Neuron (in vitro differentiated cells): ENCODE measurements around the gene GLT8D1.
"Not testable (repeated sequence)": the region's sequence is repeated elsewhere in the genome, so short reads cannot be mapped to it uniquely, and the experiment has no call there.

Source experiments
- H2AFZ ChIP-seq: one replicate; pipeline ENCODE4 v1.6.1; 2013; ENCODE audit warnings: low read depth, mild to moderate bottlenecking, inconsistent platforms, low read length, moderate library complexity
- H3K27me3 ChIP-seq: one replicate; pipeline ENCODE4 v1.6.1; 2013; ENCODE audit warnings: low read length; ENCODE audit not compliant: insufficient read depth
- H3K36me3 ChIP-seq: one replicate; pipeline ENCODE4 v1.6.1; 2013; ENCODE audit warnings: low read length; ENCODE audit not compliant: insufficient read depth
- H3K4me1 ChIP-seq: one replicate; pipeline ENCODE4 v1.6.1; 2013; ENCODE audit warnings: low read length; ENCODE audit not compliant: insufficient read depth
- H3K4me3 ChIP-seq: 2 replicates; pipeline ENCODE4 v1.5.1; 2013; ENCODE audit warnings: mild to moderate bottlenecking, low read length, moderate library complexity
- H3K9me3 ChIP-seq: one replicate; pipeline ENCODE4 v1.6.1; 2013; ENCODE audit warnings: low read length

Gene GLT8D1, protein sequence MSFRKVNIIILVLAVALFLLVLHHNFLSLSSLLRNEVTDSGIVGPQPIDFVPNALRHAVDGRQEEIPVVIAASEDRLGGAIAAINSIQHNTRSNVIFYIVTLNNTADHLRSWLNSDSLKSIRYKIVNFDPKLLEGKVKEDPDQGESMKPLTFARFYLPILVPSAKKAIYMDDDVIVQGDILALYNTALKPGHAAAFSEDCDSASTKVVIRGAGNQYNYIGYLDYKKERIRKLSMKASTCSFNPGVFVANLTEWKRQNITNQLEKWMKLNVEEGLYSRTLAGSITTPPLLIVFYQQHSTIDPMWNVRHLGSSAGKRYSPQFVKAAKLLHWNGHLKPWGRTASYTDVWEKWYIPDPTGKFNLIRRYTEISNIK

DNA sequence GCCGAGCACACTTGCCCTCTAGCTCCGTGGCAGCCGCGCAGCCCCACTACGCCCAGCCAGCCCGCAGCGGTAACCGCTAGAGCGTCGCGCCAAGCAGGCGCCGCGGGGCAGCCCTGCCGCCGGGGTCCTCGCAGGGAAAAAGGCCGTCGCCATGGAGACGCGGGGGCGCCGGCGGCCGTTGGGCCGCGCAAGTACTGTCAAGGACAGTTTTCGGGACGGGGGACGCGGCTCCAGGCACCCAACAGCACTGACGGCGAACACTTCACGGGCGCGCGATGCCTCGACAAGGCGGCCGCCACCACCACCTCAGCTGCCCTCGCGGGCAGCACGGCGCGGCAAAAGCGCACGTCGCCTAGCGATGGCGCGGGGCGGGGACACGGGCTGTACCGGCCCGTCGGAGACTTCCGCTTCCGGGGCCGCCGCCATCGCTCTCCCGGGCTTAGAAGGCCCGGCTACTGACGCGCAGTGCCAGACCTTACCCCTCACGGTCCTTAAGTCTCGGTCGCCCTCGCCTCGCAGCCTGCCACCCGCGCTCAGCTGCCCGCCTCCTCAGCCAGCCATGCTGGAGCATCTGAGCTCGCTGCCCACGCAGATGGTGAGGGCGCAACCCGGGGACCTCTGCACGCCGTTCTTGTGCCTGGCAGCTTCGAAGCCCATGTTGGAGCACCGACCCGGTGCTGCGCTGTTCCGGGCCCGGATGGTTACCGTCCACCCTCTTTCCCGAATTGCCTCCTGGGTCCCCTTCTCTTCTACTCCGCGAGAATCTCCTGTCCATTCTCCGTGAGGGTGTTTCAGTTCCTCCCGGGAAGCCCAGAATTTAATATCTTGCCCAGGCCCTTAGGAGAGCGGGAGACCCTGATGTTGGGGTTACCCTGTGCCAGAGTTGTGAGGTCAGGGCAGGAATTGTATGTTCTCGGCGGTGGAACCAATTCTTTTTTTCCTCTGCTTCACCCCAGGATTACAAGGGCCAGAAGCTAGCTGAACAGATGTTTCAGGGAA is at the start of gene GLT8D1, which contains the start of gene SPCS1:
TSS of gene GLT8D1 (minus strand) at position 104 of the 999 bp plus-strand sequence. CDS start 5,331 bp downstream, outside the sequence.
TSS of gene SPCS1 (plus strand) at position 419 of the 999 bp plus-strand sequence. CDS start at position 560, 141 bp downstream.
- peak within 1 kb of the TSS; percentile 80 for H3K4me3 ChIP-seq
- peaks cover 25% of the 10 kb centered on the region for H3K36me3 ChIP-seq
- H2AFZ ChIP-seq, result peak within 1 kb of the TSS; percentile 77

DNA sequence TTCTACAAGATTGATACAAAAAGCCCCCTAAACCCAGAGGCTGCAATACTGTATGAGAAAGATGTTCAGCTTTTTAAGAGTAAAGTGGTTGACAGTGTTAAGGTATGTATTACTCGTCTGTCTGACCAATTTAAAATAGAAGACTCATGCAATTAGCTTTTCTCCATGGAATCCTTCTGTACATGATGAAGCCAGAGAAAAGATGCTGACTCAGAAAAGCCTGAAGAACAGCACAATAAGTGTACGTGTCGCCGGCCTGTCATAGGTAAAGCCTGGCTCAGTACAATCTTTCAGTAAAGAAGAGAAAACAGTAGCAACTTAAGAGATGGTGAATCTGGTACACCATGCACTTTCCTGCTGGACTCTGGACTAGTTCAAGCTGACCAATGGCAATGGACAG is 48.8 kb upstream of the GLT8D1 start:
- Histone ChIP-seq H3K9me3 (no peaks in the 10 kb centered on the region), H3K4me1 (no peaks in the 10 kb centered on the region), H3K4me3 (no peak overlapping the region), H3K36me3 (peaks cover 87% of the 10 kb centered on the region), H3K27me3 (no peaks in the 10 kb centered on the region), H2AFZ (no peak overlapping the region)

More for the DNA sequence above, at the start of gene GLT8D1, which contains the start of gene SPCS1:
- Histone ChIP-seq H3K4me1 (peaks cover 27% of the 10 kb centered on the region), H3K9me3 (no peaks in the 10 kb centered on the region), H3K27me3 (no peaks in the 10 kb centered on the region)

DNA sequence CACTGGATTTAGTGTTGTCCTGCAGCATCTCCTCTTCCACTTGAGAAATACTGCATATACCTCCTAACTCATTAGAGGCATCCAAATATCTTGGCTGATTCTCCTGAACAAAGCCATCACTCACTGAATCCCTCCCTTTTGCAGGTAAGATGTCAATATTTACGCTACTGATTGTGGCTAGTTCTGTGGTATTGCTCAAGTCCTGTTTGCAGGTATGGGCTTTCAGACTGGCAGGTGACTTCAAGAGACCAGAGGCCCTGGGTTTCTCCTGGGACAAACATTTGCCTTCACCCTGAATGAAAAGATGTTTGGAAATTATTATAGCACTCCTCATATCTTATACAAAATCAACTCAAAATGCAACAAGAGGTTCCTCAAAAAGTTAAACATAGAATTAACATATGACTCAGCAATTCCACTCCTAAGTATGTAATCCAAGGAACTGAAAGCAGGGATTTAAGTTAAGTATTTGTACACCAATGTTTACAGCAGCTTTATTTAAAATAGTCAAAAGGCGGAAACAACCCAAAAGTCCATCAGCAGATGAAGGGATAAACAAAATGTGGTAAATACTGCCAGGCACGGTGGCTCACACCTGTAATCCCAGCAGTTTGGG is 46.6 kb upstream of the GLT8D1 start:
- Histone ChIP-seq H3K9me3 (no peaks in the 10 kb centered on the region), H2AFZ (no peak overlapping the region), H3K27me3 (no peaks in the 10 kb centered on the region), H3K4me1 (no peaks in the 10 kb centered on the region), H3K36me3 (peaks cover 85% of the 10 kb centered on the region), H3K4me3 (no peak overlapping the region)

DNA sequence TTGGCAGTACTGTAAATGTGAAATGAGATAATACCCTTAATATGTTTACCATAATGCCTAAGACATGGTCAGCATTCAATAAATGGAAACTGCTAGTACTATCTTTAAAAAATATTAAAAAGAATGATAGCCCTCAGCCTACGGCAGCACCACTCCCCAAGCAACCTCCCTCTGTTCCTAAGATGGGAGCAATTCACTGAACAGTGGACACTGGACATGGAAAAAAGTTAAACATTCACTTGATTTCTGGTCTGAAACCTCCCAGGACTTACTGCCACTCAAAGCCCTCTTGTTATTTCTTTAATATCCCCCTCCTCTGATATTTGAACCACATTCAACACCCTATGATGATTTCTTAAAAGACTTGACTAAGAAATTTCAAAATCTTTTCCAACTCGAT is 38.1 kb upstream of the GLT8D1 start:
- H3K36me3 ChIP-seq, result peaks cover 82% of the 10 kb centered on the region

DNA sequence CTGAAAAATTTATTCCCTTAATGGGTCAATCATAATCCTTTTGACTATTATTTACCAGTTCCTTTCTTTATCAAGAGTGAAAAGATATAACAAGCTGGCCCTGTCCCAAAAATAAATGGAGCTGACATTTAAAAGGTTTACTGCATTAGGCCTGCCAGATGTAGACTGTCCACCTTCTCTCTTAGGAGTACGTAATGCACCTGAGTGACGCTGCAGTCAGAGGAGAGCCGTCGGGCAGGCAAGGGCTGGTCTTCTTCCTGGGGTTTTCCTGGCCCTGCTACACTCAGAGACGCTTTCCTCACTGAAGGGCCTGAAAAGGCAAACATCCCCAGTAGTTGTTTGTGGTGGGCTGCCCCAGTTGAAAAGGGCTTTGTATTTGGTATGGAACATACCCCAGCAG is 37.6 kb upstream of the GLT8D1 start:
- no peaks in the 10 kb centered on the region for H3K4me1 ChIP-seq
- no peak overlapping the region for H3K4me3 ChIP-seq
- H2AFZ ChIP-seq, result no peak overlapping the region
- H3K9me3 ChIP-seq, result peaks cover 9% of the 10 kb centered on the region
- no peaks in the 10 kb centered on the region for H3K27me3 ChIP-seq
- peaks cover 80% of the 10 kb centered on the region for H3K36me3 ChIP-seq

More for the DNA sequence above, 38.1 kb upstream of the GLT8D1 start:
- Histone ChIP-seq H2AFZ (no peak overlapping the region), H3K27me3 (no peaks in the 10 kb centered on the region), H3K4me1 (no peaks in the 10 kb centered on the region), H3K4me3 (no peak overlapping the region), H3K9me3 (peaks cover 9% of the 10 kb centered on the region)

DNA sequence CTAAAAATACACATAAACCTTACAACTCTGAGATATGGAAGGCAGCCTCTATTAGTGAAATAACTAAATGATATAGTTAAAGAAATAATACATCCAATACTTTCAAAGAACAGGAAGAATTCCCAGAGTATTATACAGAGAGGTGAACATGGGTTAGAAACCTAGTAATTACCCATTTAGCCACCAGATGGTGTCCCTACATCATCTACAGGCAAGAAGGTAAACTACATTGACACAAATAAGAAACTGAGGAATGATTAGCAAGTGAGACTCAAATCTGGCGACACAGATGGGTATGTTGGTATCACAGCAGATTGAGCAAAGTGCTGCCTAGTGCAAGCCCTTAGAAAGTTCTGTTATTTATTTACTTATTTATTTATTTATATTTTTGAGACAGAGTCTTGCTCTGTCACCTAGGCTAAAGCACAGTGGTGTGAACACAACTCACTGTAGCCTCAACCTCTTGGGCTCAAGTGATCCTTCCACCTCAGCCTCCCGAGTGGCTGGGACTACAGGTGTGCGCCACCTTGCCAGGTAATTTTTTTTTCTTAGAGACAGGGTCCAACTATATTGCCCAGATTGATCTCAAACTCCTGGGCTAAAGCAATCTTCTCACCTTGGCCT is 36.9 kb upstream of the GLT8D1 start:
- H3K36me3 ChIP-seq, result peaks cover 82% of the 10 kb centered on the region
- no peaks in the 10 kb centered on the region for H3K4me1 ChIP-seq
- H2AFZ ChIP-seq, result no peak overlapping the region
- peaks cover 9% of the 10 kb centered on the region for H3K9me3 ChIP-seq
- no peaks in the 10 kb centered on the region for H3K27me3 ChIP-seq
- no peak overlapping the region for H3K4me3 ChIP-seq

DNA sequence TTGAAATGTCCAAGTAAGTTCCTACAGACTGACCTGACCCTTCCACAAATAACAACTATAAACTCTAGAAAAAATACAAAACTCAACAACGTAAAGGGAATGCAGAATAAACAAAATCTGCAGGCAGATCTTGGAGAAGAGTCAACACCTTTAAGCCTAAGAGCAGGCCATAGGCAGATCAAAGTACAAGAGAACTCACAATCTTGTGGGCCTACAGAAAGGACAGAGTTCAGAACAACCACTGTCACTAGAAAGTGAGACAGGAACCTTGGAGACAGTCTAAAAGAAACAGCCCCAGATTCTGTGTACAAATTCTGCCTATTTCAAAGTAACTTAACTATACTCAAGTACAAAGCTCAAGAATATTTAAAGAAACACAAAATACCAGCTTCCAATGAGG is 34.1 kb upstream of the GLT8D1 start:
- no peak overlapping the region for H2AFZ ChIP-seq
- no peaks in the 10 kb centered on the region for H3K27me3 ChIP-seq
- peaks cover 84% of the 10 kb centered on the region for H3K36me3 ChIP-seq
- H3K4me1 ChIP-seq, result no peaks in the 10 kb centered on the region
- peaks cover 9% of the 10 kb centered on the region for H3K9me3 ChIP-seq
- no peak overlapping the region for H3K4me3 ChIP-seq

DNA sequence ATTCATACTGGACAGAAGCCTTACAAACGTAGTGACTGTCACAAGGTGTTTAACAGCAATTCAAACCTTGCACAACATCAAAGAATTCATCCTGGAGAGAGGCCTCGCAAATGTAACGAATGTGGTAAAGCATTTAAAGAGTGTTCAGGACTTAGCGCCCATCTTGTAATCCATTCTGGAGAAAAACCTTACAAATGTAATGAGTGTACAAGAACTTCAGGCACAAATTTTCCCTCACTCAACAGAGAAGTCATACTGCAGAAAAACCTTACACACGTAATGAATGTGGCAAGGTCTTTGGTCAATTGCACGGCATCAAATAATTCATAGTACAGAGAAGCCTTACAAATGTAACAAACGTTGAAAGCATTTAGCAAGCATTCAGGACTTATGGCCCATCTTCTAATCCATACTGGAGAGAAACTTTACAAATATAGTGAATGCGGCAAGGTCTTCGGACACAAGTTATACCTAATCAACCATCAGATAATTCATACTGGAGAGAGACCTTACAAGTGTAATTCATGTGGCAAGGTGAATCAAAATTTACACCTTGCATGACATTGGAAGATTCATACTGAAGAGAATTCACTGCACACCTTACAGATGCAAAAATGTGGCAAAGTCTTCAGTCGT is 27.8 kb upstream of the GLT8D1 start:
- H3K36me3 ChIP-seq, result peaks cover 79% of the 10 kb centered on the region

DNA sequence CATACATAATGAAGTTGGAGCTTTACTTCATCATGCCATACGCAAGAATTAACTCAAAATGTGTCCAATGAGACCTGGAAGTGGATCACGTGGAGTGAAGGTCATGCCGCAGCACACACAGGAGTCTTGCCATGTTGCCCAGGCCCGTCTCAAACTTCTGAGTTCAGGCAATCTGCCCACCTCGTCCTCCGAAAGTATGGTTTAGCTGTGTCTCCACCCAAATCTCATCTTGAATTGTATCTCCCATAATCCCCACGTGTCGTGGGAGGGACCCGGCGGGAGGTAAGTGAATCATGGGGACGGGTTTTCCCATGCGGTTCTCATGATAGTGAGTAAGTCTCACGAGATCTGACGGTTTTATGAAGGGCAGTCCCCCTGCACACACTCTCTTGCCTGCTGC is 26.0 kb upstream of the GLT8D1 start:
- H3K36me3 ChIP-seq, result peaks cover 68% of the 10 kb centered on the region

More for the DNA sequence above, 27.8 kb upstream of the GLT8D1 start:
- Histone ChIP-seq H3K4me1 (no peaks in the 10 kb centered on the region), H3K27me3 (no peaks in the 10 kb centered on the region), H3K9me3 (peaks cover 36% of the 10 kb centered on the region), H3K4me3 (no peak overlapping the region), H2AFZ (no peak overlapping the region)

DNA sequence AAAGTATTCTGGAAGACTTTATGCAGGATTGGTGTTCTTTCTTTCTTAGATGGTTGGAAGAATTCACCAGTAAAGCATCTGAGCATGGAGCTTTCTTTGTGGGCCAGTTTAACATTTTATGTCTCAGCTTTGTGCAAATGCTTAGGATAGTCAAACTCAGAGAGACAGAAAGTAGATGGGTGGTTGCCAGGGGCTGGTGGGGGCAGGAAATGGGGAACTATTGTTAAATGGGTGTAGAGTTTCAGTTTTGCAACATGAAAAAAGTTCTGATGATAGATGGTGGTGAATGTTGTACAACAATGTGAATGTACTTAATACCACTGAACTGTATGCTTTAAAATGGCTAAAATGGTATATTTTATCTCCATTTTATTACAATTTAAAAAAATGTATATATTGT is 25.1 kb upstream of the GLT8D1 start:
- no peak overlapping the region for H2AFZ ChIP-seq
- H3K4me3 ChIP-seq, result no peak overlapping the region

More for the DNA sequence above, 26.0 kb upstream of the GLT8D1 start:
- no peak overlapping the region for H3K4me3 ChIP-seq
- no peaks in the 10 kb centered on the region for H3K27me3 ChIP-seq
- H3K4me1 ChIP-seq, result no peaks in the 10 kb centered on the region
- no peak overlapping the region for H2AFZ ChIP-seq
- peaks cover 36% of the 10 kb centered on the region for H3K9me3 ChIP-seq

DNA sequence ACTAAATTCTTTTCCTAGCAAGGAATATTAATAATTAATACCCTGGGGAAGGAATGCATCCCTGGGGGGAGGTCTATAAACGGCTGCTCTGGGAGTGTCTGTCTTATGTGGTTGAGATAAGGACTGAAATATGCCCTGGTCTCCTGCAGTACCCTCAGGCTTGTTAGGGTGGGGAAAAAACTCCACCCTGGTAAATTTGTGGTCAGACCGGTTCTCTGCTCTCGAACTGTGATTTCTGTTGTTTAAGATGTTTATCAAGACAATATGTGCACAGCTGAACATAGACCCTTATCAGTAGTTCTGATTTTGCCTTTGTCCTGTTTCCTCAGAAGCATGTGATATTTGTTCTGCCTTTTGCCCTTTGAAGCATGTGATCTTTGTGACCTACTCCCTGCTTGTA is 23.2 kb upstream of the GLT8D1 start:
- H3K4me3 ChIP-seq, H3K4me1 ChIP-seq, H2AFZ ChIP-seq, H3K27me3 ChIP-seq: not testable (repeated sequence)
- Histone ChIP-seq H3K36me3 (peaks cover 43% of the 10 kb centered on the region), H3K9me3 (peaks cover 29% of the 10 kb centered on the region)

More for the DNA sequence above, 25.1 kb upstream of the GLT8D1 start:
- H3K27me3 ChIP-seq, result no peaks in the 10 kb centered on the region
- H3K4me1 ChIP-seq, result no peaks in the 10 kb centered on the region
- H3K9me3 ChIP-seq, result peaks cover 36% of the 10 kb centered on the region
- peaks cover 61% of the 10 kb centered on the region for H3K36me3 ChIP-seq

DNA sequence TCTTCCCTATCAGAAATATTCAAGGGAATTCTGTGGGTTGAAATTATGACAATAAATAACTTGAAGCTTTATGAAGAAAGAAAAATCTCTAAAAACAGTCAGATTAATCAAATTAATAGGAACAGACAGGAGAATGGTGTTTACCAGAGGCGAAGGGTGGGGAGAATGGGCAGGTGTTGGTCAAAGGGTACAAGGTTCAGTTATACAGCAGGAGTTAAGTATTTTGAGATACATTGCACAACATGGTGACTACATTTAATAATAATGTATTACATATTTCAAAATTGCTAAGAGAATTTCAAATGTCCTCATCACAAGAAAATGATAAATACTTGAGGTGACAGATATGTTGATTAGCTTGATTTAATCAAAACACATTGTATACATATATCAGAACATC is 18.9 kb upstream of the GLT8D1 start:
- no peaks in the 10 kb centered on the region for H3K4me1 ChIP-seq
- peaks cover 12% of the 10 kb centered on the region for H3K9me3 ChIP-seq
- no peaks in the 10 kb centered on the region for H3K27me3 ChIP-seq
- no peak overlapping the region for H2AFZ ChIP-seq
- H3K4me3 ChIP-seq, result no peak overlapping the region
- H3K36me3 ChIP-seq, result peaks cover 26% of the 10 kb centered on the region
